GM10248 (cell line): ENCODE results near the gene SP140L.
A peak's percentile ranks its signal among the peaks of the same experiment; 100 is the strongest.

Experiments
- CTCF ChIA-PET: fragments of 300-600 bp; sonication (Branson Sonifier 250); formaldehyde crosslinking; extraction: SDS; loops from one replicate; lab custom pipeline; 2021; ENCODE audit warnings: antibody characterized with exemption; lab: Yijun Ruan, JAX
- POLR2A ChIA-PET: fragments of 350-650 bp; sonication (Branson Sonifier 250); formaldehyde crosslinking; extraction: SDS; loops from one replicate; lab custom pipeline; 2020; ENCODE audit warnings: antibody characterized with exemption; lab: Yijun Ruan, JAX
- DNase-seq: peaks from one replicate; pipeline ENCODE4 v3.0.0; 2012; ENCODE audit errors: extremely low spot score
- CTCF ChIP-seq: IDR thresholded peaks from 2 replicates; pipeline ENCODE4 v1.5.1; 2012; ENCODE audit warnings: mild to moderate bottlenecking, low read depth; ENCODE audit errors: extremely low read depth, missing control alignments, control extremely low read depth

Gene SP140L

GRCh38 chr2:230317366-230317765 is 9.6 kb upstream of the SP140L start:
- DNase-seq = no peak
- ChIA-PET CTCF (interaction anchor here (1.4 to 1.7 kb wide), 2 partner anchors 11 to 309 kb away, joined by 3 to 6 read pairs; no protein-coding TSS in a partner anchor), POLR2A (no interaction called here)
- no peak for TF ChIP-seq CTCF

- POLR2A ChIA-PET = no interaction called here
- CTCF ChIA-PET = interaction anchor here (1.4 to 1.7 kb wide), 2 partner anchors 12 to 310 kb away, joined by 3 to 6 read pairs; no protein-coding TSS in a partner anchor
- no peak for TF ChIP-seq CTCF
- peak; percentile 57 for DNase-seq
Observed at GRCh38 chr2:230318190-230319121, 8.5 kb upstream of the SP140L start.

GRCh38 chr2:230319211-230319862 is 7.7 kb upstream of the SP140L start:
- POLR2A ChIA-PET = no interaction called here
- peak; percentile 60 for DNase-seq
- no peak for TF ChIP-seq CTCF
- CTCF ChIA-PET = interaction anchor here (0.7 to 1.0 kb wide), 2 partner anchors 23 to 270 kb away, joined by 3 read pairs; no protein-coding TSS in a partner anchor

- POLR2A ChIA-PET = no interaction called here
- TF ChIP-seq CTCF = no peak
- no peak for DNase-seq
- CTCF ChIA-PET = interaction anchor here (1.0 to 1.3 kb wide), 2 partner anchors 8 kb away, joined by 3 read pairs; no protein-coding TSS in a partner anchor
Observed at GRCh38 chr2:230321031-230321430, 6.0 kb upstream of the SP140L start.

- no peak for DNase-seq
- ChIA-PET CTCF (interaction anchor here (0.9 to 1.3 kb wide), 2 partner anchors 24 to 476 kb away, joined by 3 read pairs; no protein-coding TSS in a partner anchor), POLR2A (no interaction called here)
- TF ChIP-seq CTCF = no peak
Observed at GRCh38 chr2:230322561-230323384, 4.2 kb upstream of the SP140L start.
